ENCODE data around the gene FOXJ1. TPM values are rescaled to one million over a fixed set of nuclear protein-coding genes. Genes with fewer than 3 reads are reported as not detected.

Gene FOXJ1
- total and polyA plus RNA-seq, 2 of the 4 experiments (the other 2 are of a cell fraction) = 0.05 TPM; not detected in 1

DNA sequence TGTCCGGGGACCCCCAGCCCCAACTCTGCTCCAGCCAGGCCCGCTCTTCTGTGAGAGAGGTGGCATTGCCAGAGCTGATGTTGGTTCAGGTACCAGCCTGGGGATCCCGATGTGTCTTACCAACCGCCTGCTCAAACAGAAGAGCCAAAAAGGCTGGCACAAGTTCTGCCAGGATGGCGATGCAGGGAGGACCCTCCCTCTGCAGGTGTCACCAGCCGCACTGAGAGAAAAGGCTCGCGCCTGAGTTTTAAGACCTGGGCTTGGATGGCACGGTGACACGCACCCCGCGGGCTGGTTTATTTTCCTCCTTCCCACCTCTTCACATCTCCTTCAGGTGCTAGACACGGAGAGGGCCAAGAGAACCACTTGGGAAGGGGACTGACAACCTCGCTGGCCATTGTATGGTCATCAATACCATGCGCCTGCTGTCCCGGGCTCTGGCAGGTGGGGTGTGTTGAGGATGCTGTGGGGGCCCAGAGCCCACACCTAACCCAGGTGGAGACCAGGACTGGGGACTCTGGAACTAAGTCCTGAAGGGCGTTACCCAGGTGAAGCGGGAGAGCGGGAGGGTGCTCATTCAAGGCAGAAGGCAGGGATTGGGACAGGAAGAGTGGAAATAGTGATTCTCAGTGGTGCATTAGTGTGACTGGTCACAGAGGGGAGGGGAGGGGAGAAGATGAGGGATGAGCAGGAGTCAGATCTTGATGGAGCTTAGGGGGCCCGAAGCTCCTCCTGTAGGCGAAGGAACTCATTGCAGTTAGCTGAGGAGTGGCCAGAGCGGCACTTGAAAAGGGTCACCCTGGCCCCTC lies 16.3 kb downstream of the FOXJ1 start:
- no peak overlapping the region for H3K23ac ChIP-seq (ENCODE audit: low read depth, low read length)
- H3K56ac ChIP-seq (ENCODE audit: extremely low read depth, insufficient read depth, low read length) = no peak overlapping the region
- dilution Hi-C loops (cut with HindIII; ENCODE audit: low sequenced_read_pairs, unreplicated experiment) = no loop called here
- H4K8ac ChIP-seq (ENCODE audit: low read depth in 2 of 2, low read length in 2 of 2) = no peak overlapping the region
- H3K14ac ChIP-seq (replicated peaks; ENCODE audit: low read depth, low read length) = no peak overlapping the region
- H2AFZ ChIP-seq (replicated peaks; ENCODE audit: low read length, poor library complexity) = peak overlapping the region; percentile 21
- WGBS, 2 experiments (ENCODE audit: extremely low coverage in 2 of 2, insufficient read length in 1 of 2) = 87% methylated on average over 8 of the region's 22 CpGs; no CpG with 5 or more reads in 1 of the 2 experiments
- no peaks in the 10 kb centered on the region for H3K79me1 ChIP-seq (ENCODE audit: low read depth in 1 of 2, low read length in 2 of 2)
- H2AK5ac ChIP-seq (ENCODE audit: low read depth, low read length) = no peak overlapping the region
- no peak overlapping the region for H3K4me2 ChIP-seq (ENCODE audit: low read depth, low read length)
- no peak overlapping the region for H2AK9ac ChIP-seq (replicated peaks; ENCODE audit: low read depth, low read length, poor library complexity)
- TF ChIP-seq BHLHE40 (IDR thresholded peaks at IDR 0.05; ENCODE audit: low read depth, low read length) (no peak), CTCF (conservative IDR thresholded peaks at IDR 0.05; ENCODE audit: low read depth, low read length) (peak; percentile 30)
- no peak overlapping the region for H4K91ac ChIP-seq (ENCODE audit: insufficient read depth, low read depth, low read length)
- ChIA-PET CTCF (interaction anchor here (0.6 to 3.1 kb wide), 2 partner anchors 9 to 155 kb away, joined by 3 to 14 read pairs; no protein-coding TSS in a partner anchor), POLR2A (ENCODE audit: unreplicated experiment) (interaction anchor here (0.6 kb wide), 1 partner anchor 58 kb away, joined by 12 read pairs; no protein-coding TSS in a partner anchor)
- BruUV-seq (replicated peaks) = no TSS peak
- H4K20me1 ChIP-seq (ENCODE audit: insufficient read depth, low read length) = no peaks in the 10 kb centered on the region
- no peaks in the 10 kb centered on the region for H3K9me1 ChIP-seq (ENCODE audit: insufficient read depth, low read length)
- DNase-seq = no peak
- ATAC-seq (ENCODE audit: low read depth) = no peak
- H2BK15ac ChIP-seq (ENCODE audit: low read depth, low read length) = no peak overlapping the region
- H3K27ac ChIP-seq (ENCODE audit: insufficient read depth, low read length) = no peak overlapping the region
- H3K4ac ChIP-seq (ENCODE audit: low read depth, low read length) = no peak overlapping the region
- no peaks in the 10 kb centered on the region for H3K36me3 ChIP-seq (ENCODE audit: control insufficient read depth, insufficient read depth, low read length)
- no peak overlapping the region for H2BK120ac ChIP-seq (ENCODE audit: low read depth, low read length)
- H3K4me1 ChIP-seq (ENCODE audit: control insufficient read depth, insufficient read depth, low read length) = peaks cover 3% of the 10 kb centered on the region; the same call in 1 of the 2 replicates
- H2BK20ac ChIP-seq (ENCODE audit: low read depth, low read length) = no peak overlapping the region
- H3K9me3 ChIP-seq (ENCODE audit: control insufficient read depth, insufficient read depth, low read length) = no peaks in the 10 kb centered on the region
- H2BK5ac ChIP-seq (ENCODE audit: low read depth, low read length, poor library complexity, severe bottlenecking) = no peak overlapping the region
- H4K5ac ChIP-seq (ENCODE audit: low read depth, low read length) = no peak overlapping the region
- H3K4me3 ChIP-seq (ENCODE audit: insufficient read depth, low read depth, low read length) = no peak overlapping the region
- in situ Hi-C loops (cut with MboI; ENCODE audit: low sequenced_read_pairs) = no loop called here
- no peak overlapping the region for H3K18ac ChIP-seq (ENCODE audit: low read depth, low read length)
- no peak overlapping the region for H3K9ac ChIP-seq (ENCODE audit: low read depth, low read length)
- peaks cover 16% of the 10 kb centered on the region for H3K27me3 ChIP-seq (ENCODE audit: control insufficient read depth, insufficient read depth, low read length)
- intact Hi-C loops (cut with micrococcal nuclease) = no loop called here

All from IMR-90 (cell line).